Endothelial cell of umbilical vein (primary cell): ENCODE data around the gene RAMAC. TPM values are rescaled to one million over a fixed set of nuclear protein-coding genes. Genes with fewer than 3 reads are reported as not detected.

Experiments
- BruUV-seq: library from RNA; stranded (reverse); fragments of 400-500 nt; replicated peaks from 2 replicates; lab custom pipeline; 2021; lab: Mats Ljungman, UMichigan
- CTCF ChIA-PET: fragments of 300-600, 350-600 bp; sonication (Branson Sonifier 250); formaldehyde crosslinking; loops from one replicate; lab custom pipeline; 2021; ENCODE audit warnings: antibody characterized with exemption, inconsistent platforms; lab: Charles Lee
- POLR2A ChIA-PET: fragments of 300-600, 350-600 bp; sonication (Branson Sonifier 250); formaldehyde crosslinking; loops from one replicate; lab custom pipeline; 2021; ENCODE audit warnings: antibody characterized with exemption, inconsistent platforms; lab: Charles Lee
- DNase-seq: peaks from one replicate; pipeline ENCODE4 v3.0.0-alpha.2; 2011; ENCODE audit warnings: low read depth, low spot score
- FAIRE-seq: peaks from 2 replicates; lab custom pipeline; 2011; peaks lifted over from hg19 to GRCh38; lab: Jason Lieb, UNC
- H2AFZ ChIP-seq: 2 replicates; pipeline ENCODE4 v1.6.0; 2012; ENCODE audit warnings: low read depth, low read length, control low read depth, inconsistent platforms
- H3K27ac ChIP-seq: 2 replicates; pipeline ENCODE4 v1.5.1; 2011; ENCODE audit warnings: low read depth, mild to moderate bottlenecking, control low read depth, low read length, moderate library complexity; ENCODE audit not compliant: insufficient read depth
- H3K27me3 ChIP-seq, 2 experiments: 2 replicates each; pipeline versions ENCODE4 v1.6.0 to v1.6.1; 2011; ENCODE audit warnings: low read length in 2 of 2, mixed read lengths in 1 of 2; ENCODE audit not compliant: control insufficient read depth in 2 of 2, insufficient read depth in 2 of 2
- H3K36me3 ChIP-seq, 2 experiments: 2 replicates in 1 of 2; 3 replicates in 1 of 2; pipeline ENCODE4 v1.5.1; 2011; ENCODE audit warnings: low read length in 2 of 2, mild to moderate bottlenecking in 1 of 2, moderate library complexity in 1 of 2; ENCODE audit not compliant: control insufficient read depth in 2 of 2, insufficient read depth in 2 of 2; ENCODE audit errors: extremely low read depth in 1 of 2
- H3K4me1 ChIP-seq: 3 replicates; pipeline ENCODE4 v1.5.1; 2011; ENCODE audit warnings: mild to moderate bottlenecking, low read length; ENCODE audit not compliant: control insufficient read depth, insufficient read depth; ENCODE audit errors: extremely low read depth
- H3K4me2 ChIP-seq: 2 replicates; pipeline ENCODE4 v1.6.1; 2011; ENCODE audit warnings: low read length, control low read depth, mixed read lengths; ENCODE audit not compliant: insufficient read depth
- H3K4me3 ChIP-seq, 3 experiments: fragments of 200-600 bp in 1 of 3; sonication (generic), shearing (Covaris generic) in 1 of 3; replicated peaks in 1 of 3; 2 replicates each; pipeline ENCODE4 v1.5.1; 2011 to 2016; ENCODE audit warnings: control low read depth in 3 of 3, low read length in 3 of 3, mild to moderate bottlenecking in 2 of 3, inconsistent platforms in 1 of 3, low read depth in 1 of 3, moderate library complexity in 1 of 3; ENCODE audit not compliant: insufficient read depth in 1 of 3
- H3K79me2 ChIP-seq: 2 replicates; pipeline ENCODE4 v1.6.0; 2012; ENCODE audit warnings: low read length, inconsistent platforms; ENCODE audit not compliant: control insufficient read depth, insufficient read depth
- H3K9ac ChIP-seq: replicated peaks from 2 replicates; pipeline ENCODE3; 2011; ENCODE audit warnings: low read length, control low read depth; ENCODE audit not compliant: insufficient read depth; ENCODE audit errors: extremely low read depth
- H3K9me1 ChIP-seq: replicated peaks from 3 replicates; pipeline ENCODE4 v1.6.0; 2011; ENCODE audit warnings: mild to moderate bottlenecking, low read length; ENCODE audit not compliant: control insufficient read depth, insufficient read depth; ENCODE audit errors: extremely low read depth
- H3K9me3 ChIP-seq: replicated peaks from 2 replicates; pipeline ENCODE4 v1.5.1; 2012; ENCODE audit warnings: low read length, inconsistent platforms; ENCODE audit not compliant: control insufficient read depth, insufficient read depth
- H4K20me1 ChIP-seq: replicated peaks from 2 replicates; pipeline ENCODE3; 2011; ENCODE audit warnings: mild to moderate bottlenecking, low read length; ENCODE audit not compliant: control insufficient read depth, insufficient read depth; ENCODE audit errors: extremely low read depth
- EZH2 ChIP-seq: IDR thresholded peaks from 2 replicates; pipeline ENCODE4 v1.6.1; 2012; ENCODE audit warnings: borderline replicate concordance, low read depth, mild to moderate bottlenecking, moderate library complexity, low read length, inconsistent platforms; ENCODE audit not compliant: severe bottlenecking
- FOS ChIP-seq: IDR thresholded peaks from 2 replicates; pipeline ENCODE4 v1.6.1; 2011; ENCODE audit warnings: mild to moderate bottlenecking, low read length, moderate library complexity, borderline replicate concordance; ENCODE audit not compliant: insufficient read depth
- GATA2 ChIP-seq: IDR thresholded peaks from 2 replicates; pipeline ENCODE4 v1.7.0; 2011; ENCODE audit warnings: low read depth, mild to moderate bottlenecking, moderate library complexity, mixed read lengths, low read length; ENCODE audit not compliant: insufficient read length, insufficient read depth
- JUN ChIP-seq: IDR thresholded peaks from 2 replicates; pipeline ENCODE4 v1.6.1; 2011; ENCODE audit warnings: borderline replicate concordance, low read depth; ENCODE audit not compliant: insufficient read length, insufficient read depth
- MYC ChIP-seq: IDR thresholded peaks from one replicate; pipeline ENCODE4 v1.6.1; 2011; ENCODE audit warnings: mild to moderate bottlenecking, low read depth, low read length
- POLR2A ChIP-seq: IDR thresholded peaks from 2 replicates; pipeline ENCODE4 v1.6.1; 2012; ENCODE audit warnings: low read depth, mild to moderate bottlenecking, control low read depth, low read length
- POLR2AphosphoS5 ChIP-seq: IDR thresholded peaks from 2 replicates; pipeline ENCODE4 v1.6.1; 2012; ENCODE audit warnings: low read depth, mild to moderate bottlenecking, control low read depth, low read length, moderate library complexity; ENCODE audit not compliant: insufficient read depth
- dilution Hi-C: fragments of 300-500 bp; cut with MboI; formaldehyde crosslinking; loops from one replicate; pipeline ENCODE4 v1.15.0; 2019; ENCODE audit warnings: low sequenced_read_pairs; ENCODE audit not compliant: extremely low pct_ligation_motif_present
- intact Hi-C: fragments of 100-400 bp; cut with micrococcal nuclease; formaldehyde crosslinking; loops from one replicate; pipeline ENCODE4 v1.10.0; 2022
- polyA plus RNA-seq, 4 experiments: library from polyadenylated mRNA; depleted of rRNA in 3 of 4; stranded (reverse) in 3 of 4; unstranded in 1 of 4; fragments of >200 nt; gene quantifications; 2 replicates each; pipeline versions ENCODE4 v1.2.1 to v1.2.3, GENCODE V29; 2011 to 2012; ENCODE audit warnings: missing spikeins in 1 of 4
- total RNA-seq: library from RNA; stranded (reverse); gene quantifications from 2 replicates; pipeline ENCODE4 v1.2.3, GENCODE V29; 2021
- TF ChIP-seq, protein P1 (sequence below), 2 donors: IDR thresholded peaks; 1 replicate in 1 of 2; 2 replicates in 1 of 2; pipeline ENCODE4 v1.5.1; 2011; ENCODE audit warnings: low read length in 2 of 2, mild to moderate bottlenecking in 2 of 2, moderate library complexity in 2 of 2, control low read depth in 1 of 2, inconsistent platforms in 1 of 2, low read depth in 1 of 2; ENCODE audit not compliant: insufficient read depth in 1 of 2; ENCODE audit errors: extremely low read depth in 1 of 2
- TF ChIP-seq, protein P2 (sequence below): IDR thresholded peaks from 2 replicates; pipeline ENCODE4 v1.6.1; 2011; ENCODE audit not compliant: insufficient read depth, insufficient read length

Gene RAMAC
- total and polyA plus RNA-seq, 2 donors (not counting 3 experiments of a cell fraction or from before 2014, with no cell fraction given) = 12.5 to 14.1 TPM

DNA sequence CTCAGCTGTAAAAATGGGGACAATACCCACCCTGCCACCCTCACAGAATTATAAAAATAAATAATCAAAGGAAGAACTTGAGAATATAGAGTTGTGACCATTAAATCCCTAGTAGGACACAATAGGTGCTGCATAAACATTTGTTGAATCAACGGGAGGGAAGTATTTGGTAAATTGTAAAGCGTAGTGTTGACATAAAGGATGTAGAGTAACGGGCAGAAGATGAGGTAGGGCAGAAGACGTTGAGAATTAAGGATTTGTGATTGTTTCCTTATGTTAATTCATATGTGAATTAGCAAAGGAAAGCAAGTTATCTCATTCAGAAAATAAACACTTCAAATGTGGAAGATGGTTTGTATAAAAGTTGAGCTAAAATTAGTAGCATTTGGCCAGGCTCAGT, 7.1 kb downstream of the RAMAC start:
- Histone ChIP-seq H3K79me2 (no peaks in the 10 kb centered on the region), H3K4me1 (no peaks in the 10 kb centered on the region), H3K9ac (no peak overlapping the region), H2AFZ (no peak overlapping the region), H3K36me3 (no peaks in the 10 kb centered on the region), H3K4me3 (no peak overlapping the region), H4K20me1 (no peaks in the 10 kb centered on the region), H3K9me1 (no peaks in the 10 kb centered on the region), H3K4me2 (no peak overlapping the region), H3K9me3 (no peaks in the 10 kb centered on the region), H3K27me3 (no peaks in the 10 kb centered on the region), H3K27ac (no peak overlapping the region)
- dilution Hi-C loops (no loop called here), intact Hi-C loops (no loop called here)
- TF ChIP-seq JUN (no peak), MYC (no peak), FOS (no peak), POLR2AphosphoS5 (no peak), EZH2 (no peak), POLR2A (no peak), GATA2 (no peak)
- TF ChIP-seq, protein P1, sequence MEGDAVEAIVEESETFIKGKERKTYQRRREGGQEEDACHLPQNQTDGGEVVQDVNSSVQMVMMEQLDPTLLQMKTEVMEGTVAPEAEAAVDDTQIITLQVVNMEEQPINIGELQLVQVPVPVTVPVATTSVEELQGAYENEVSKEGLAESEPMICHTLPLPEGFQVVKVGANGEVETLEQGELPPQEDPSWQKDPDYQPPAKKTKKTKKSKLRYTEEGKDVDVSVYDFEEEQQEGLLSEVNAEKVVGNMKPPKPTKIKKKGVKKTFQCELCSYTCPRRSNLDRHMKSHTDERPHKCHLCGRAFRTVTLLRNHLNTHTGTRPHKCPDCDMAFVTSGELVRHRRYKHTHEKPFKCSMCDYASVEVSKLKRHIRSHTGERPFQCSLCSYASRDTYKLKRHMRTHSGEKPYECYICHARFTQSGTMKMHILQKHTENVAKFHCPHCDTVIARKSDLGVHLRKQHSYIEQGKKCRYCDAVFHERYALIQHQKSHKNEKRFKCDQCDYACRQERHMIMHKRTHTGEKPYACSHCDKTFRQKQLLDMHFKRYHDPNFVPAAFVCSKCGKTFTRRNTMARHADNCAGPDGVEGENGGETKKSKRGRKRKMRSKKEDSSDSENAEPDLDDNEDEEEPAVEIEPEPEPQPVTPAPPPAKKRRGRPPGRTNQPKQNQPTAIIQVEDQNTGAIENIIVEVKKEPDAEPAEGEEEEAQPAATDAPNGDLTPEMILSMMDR (IDR thresholded peaks at IDR 0.05; ENCODE audit: extremely low read depth in 1 of 2, insufficient read depth in 1 of 2, low read depth in 1 of 2, low read length in 2 of 2) = no peak
- TF ChIP-seq, protein P2, sequence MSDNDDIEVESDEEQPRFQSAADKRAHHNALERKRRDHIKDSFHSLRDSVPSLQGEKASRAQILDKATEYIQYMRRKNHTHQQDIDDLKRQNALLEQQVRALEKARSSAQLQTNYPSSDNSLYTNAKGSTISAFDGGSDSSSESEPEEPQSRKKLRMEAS = no peak
- DNase-seq = no peak
- FAIRE-seq = no peak
- POLR2A ChIA-PET = no interaction called here
- CTCF ChIA-PET = no interaction called here
- no TSS peak for BruUV-seq
